CD4-positive, alpha-beta T cell (primary cell): ENCODE measurements around the gene NR2F1. TPM values are rescaled to one million over a fixed set of nuclear protein-coding genes. Genes with fewer than 3 reads are reported as not detected.

Source experiments
- ATAC-seq: fragments of 200-7000 bp; cut with Tn5 transposase; one replicate; pipeline ENCODE4 v1.10.0; 2022; ENCODE audit warnings: mild to moderate bottlenecking; ENCODE audit not compliant: poor library complexity
- CTCF ChIA-PET: fragments of 350-600 bp; sonication (Branson Sonifier 250); formaldehyde crosslinking; loops from one replicate; lab custom pipeline; 2021; ENCODE audit warnings: antibody characterized with exemption, inconsistent platforms; lab: Charles Lee
- POLR2A ChIA-PET: fragments of 350-600 bp; sonication (Branson Sonifier 250); formaldehyde crosslinking; loops from one replicate; lab custom pipeline; 2021; ENCODE audit warnings: antibody characterized with exemption, inconsistent platforms; lab: Charles Lee
- DNase-seq, 14 experiments: peaks; one replicate each; pipeline ENCODE4 v3.0.0-alpha.2; 2013 to 2020; ENCODE audit warnings: mixed read lengths in 2 of 14
- H3K27ac ChIP-seq, 2 donors: one replicate each; pipeline versions ENCODE4 v1.5.1 to v1.7.0; 2013; ENCODE audit warnings: low read length in 2 of 2, low read depth in 1 of 2, mild to moderate bottlenecking in 1 of 2
- H3K27me3 ChIP-seq, 2 experiments: 1 replicate in 1 of 2; 2 replicates in 1 of 2; pipeline versions ENCODE4 v1.6.1 to v1.7.0; 2013; ENCODE audit warnings: low read length in 2 of 2, control low read depth in 1 of 2, mild to moderate bottlenecking in 1 of 2, moderate library complexity in 1 of 2; ENCODE audit not compliant: insufficient read depth in 2 of 2, control insufficient read depth in 1 of 2
- H3K36me3 ChIP-seq: one replicate; pipeline ENCODE4 v1.6.1; 2013; ENCODE audit warnings: low read length, control low read depth; ENCODE audit not compliant: insufficient read depth
- H3K4me1 ChIP-seq: one replicate; pipeline ENCODE4 v1.6.1; 2013; ENCODE audit warnings: low read length, control low read depth; ENCODE audit not compliant: insufficient read depth
- H3K4me3 ChIP-seq: one replicate; pipeline ENCODE4 v1.5.1; 2013; ENCODE audit warnings: mild to moderate bottlenecking, low read length, moderate library complexity
- H3K9me3 ChIP-seq, 2 experiments: 1 replicate in 1 of 2; 2 replicates in 1 of 2; pipeline versions ENCODE4 v1.6.1 to v1.7.0; 2013; ENCODE audit warnings: low read length in 2 of 2, mild to moderate bottlenecking in 2 of 2, control low read depth in 1 of 2, moderate library complexity in 1 of 2; ENCODE audit not compliant: control insufficient read depth in 1 of 2, insufficient read depth in 1 of 2
- H3K27ac Mint-ChIP-seq: one replicate; pipeline ENCODE4 v1.8.0; 2020; ENCODE audit warnings: mixed read lengths
- H3K27me3 Mint-ChIP-seq: one replicate; pipeline ENCODE4 v1.8.0; 2021; ENCODE audit warnings: mixed read lengths
- H3K36me3 Mint-ChIP-seq: one replicate; pipeline ENCODE4 v1.8.0; 2021; ENCODE audit warnings: low read depth, mixed read lengths
- H3K4me1 Mint-ChIP-seq: one replicate; pipeline ENCODE4 v1.8.0; 2021; ENCODE audit warnings: low read depth, mixed read lengths
- H3K4me3 Mint-ChIP-seq: one replicate; pipeline ENCODE4 v1.8.0; 2020; ENCODE audit warnings: mild to moderate bottlenecking, mixed read lengths
- H3K9me3 Mint-ChIP-seq: one replicate; pipeline ENCODE4 v1.8.0; 2020; ENCODE audit warnings: mixed read lengths
- intact Hi-C, 2 experiments: fragments of 100-400 bp; cut with DNase I in 1 of 2; cut with micrococcal nuclease in 1 of 2; formaldehyde crosslinking; loops; one replicate each; pipeline versions ENCODE4 v1.15.1 to v1.9.0; 2023 to 2025; cut with DNase I, micrococcal nuclease
- total RNA-seq, 174 experiments: library from RNA in 2 of 174; stranded (reverse) in 2 of 174; gene quantifications; one replicate each; pipeline ENCODE4 v1.2.3 and lab custom pipeline; 2021 to 2026
- TF ChIP-seq, protein P1 (sequence below): fragments of 200-600 bp; IDR thresholded peaks from one replicate; pipeline ENCODE4 v1.8.0; 2022; ENCODE audit warnings: antibody characterized with exemption, mild to moderate bottlenecking

The NR2F1 gene
- total RNA-seq, 2 experiments from 2014 or later: not detected

DNA sequence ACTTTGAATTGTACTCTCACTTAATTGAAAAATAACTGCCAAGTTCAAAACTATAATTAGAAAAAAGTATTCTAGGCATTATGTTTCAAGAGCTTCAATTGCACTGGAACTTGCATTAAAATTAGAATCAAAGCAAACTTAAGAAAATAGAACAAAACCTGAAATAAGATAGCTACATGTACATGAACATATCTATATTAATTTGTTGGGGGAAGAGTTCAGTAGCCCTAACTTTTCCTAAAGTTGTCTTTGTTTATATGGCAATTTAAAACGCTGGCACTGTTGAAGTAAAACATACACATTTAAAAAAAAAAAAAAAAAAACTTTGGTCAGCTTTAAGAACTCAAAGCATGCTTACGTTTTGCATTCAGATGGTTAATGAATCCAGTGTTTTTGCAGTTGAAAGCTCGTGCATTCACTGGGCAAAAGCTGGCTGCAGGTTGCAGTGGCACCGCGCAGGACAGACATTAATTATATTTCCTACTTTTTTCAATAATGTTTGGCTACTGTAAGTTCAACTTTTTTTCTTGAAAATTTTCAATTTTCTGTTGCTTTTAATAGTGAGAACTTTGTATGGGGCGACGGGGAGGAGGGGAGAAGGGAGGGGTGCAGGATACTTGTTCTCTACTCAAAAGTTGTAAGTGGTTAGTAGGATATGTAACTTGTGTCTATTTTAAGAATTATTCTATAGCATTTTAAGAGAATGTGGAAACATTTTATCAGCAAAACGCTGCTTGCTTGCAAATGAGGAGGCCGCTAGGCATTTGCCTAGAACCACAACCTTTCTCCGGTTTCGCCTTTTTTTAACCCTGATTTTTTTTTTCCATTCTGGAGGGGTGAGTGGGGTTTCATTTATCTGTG lies 3.9 kb downstream of the NR2F1 start:
- ATAC-seq: no peak
- Mint-ChIP-seq H3K9me3 (no peaks in the 10 kb centered on the region), H3K27me3 (peaks cover 67% of the 10 kb centered on the region)

GRCh38 chr5:93587597-93588351 lies 4.8 kb downstream of the NR2F1 start:
- CTCF ChIA-PET: interaction anchor here (1.3 kb wide), 1 partner anchor 10 kb away, joined by 6 read pairs; no protein-coding TSS in a partner anchor
- TF ChIP-seq, protein P1, sequence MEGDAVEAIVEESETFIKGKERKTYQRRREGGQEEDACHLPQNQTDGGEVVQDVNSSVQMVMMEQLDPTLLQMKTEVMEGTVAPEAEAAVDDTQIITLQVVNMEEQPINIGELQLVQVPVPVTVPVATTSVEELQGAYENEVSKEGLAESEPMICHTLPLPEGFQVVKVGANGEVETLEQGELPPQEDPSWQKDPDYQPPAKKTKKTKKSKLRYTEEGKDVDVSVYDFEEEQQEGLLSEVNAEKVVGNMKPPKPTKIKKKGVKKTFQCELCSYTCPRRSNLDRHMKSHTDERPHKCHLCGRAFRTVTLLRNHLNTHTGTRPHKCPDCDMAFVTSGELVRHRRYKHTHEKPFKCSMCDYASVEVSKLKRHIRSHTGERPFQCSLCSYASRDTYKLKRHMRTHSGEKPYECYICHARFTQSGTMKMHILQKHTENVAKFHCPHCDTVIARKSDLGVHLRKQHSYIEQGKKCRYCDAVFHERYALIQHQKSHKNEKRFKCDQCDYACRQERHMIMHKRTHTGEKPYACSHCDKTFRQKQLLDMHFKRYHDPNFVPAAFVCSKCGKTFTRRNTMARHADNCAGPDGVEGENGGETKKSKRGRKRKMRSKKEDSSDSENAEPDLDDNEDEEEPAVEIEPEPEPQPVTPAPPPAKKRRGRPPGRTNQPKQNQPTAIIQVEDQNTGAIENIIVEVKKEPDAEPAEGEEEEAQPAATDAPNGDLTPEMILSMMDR: no peak
- intact Hi-C loops: no loop called here
- no peaks in the 10 kb centered on the region for H3K36me3 ChIP-seq
- POLR2A ChIA-PET: no interaction called here
- peaks cover 67 to 76% of the 10 kb centered on the region in 2 experiments for H3K27me3 ChIP-seq
- Mint-ChIP-seq H3K9me3 (no peaks in the 10 kb centered on the region), H3K4me3 (peak overlapping the region; percentile 20), H3K27me3 (peaks cover 75% of the 10 kb centered on the region), H3K27ac (no peak overlapping the region), H3K36me3 (no peaks in the 10 kb centered on the region), H3K4me1 (peaks cover 18% of the 10 kb centered on the region)
- no peak for DNase-seq
- no peak overlapping the region for H3K4me3 ChIP-seq
- peaks cover 26% of the 10 kb centered on the region for H3K4me1 ChIP-seq
- no peak for ATAC-seq
- no peak overlapping the region for H3K27ac ChIP-seq
- peaks cover 0 to 31% of the 10 kb centered on the region in 2 experiments for H3K9me3 ChIP-seq

More for the DNA sequence above, 3.9 kb downstream of the NR2F1 start:
- Mint-ChIP-seq H3K27ac (no peak overlapping the region), H3K4me1 (peaks cover 18% of the 10 kb centered on the region), H3K4me3 (peak overlapping the region; percentile 30), H3K36me3 (no peaks in the 10 kb centered on the region)
- no peak for DNase-seq
- no peak overlapping the region for H3K4me3 ChIP-seq
- H3K27me3 ChIP-seq: peaks cover 68 to 80% of the 10 kb centered on the region in 2 experiments
- no peaks in the 10 kb centered on the region for H3K36me3 ChIP-seq
- ChIA-PET CTCF (interaction anchor here (0.7 to 1.3 kb wide), 3 partner anchors 11 to 850 kb away, joined by 3 to 6 read pairs (median 4); no protein-coding TSS in a partner anchor), POLR2A (interaction anchor here (0.9 kb wide), 1 partner anchor 9 kb away, joined by 6 read pairs; no protein-coding TSS in a partner anchor)
- H3K4me1 ChIP-seq: peaks cover 29% of the 10 kb centered on the region
- intact Hi-C loops: no loop called here
- peaks cover 0 to 32% of the 10 kb centered on the region in 2 experiments for H3K9me3 ChIP-seq
- TF ChIP-seq, protein P1: no peak
- no peak overlapping the region for H3K27ac ChIP-seq

- Mint-ChIP-seq H3K4me1 (peaks cover 18% of the 10 kb centered on the region), H3K27ac (peak overlapping the region; percentile 3), H3K4me3 (no peak overlapping the region), H3K36me3 (no peaks in the 10 kb centered on the region), H3K27me3 (peaks cover 82% of the 10 kb centered on the region), H3K9me3 (no peaks in the 10 kb centered on the region)
- H3K4me1 ChIP-seq: peaks cover 21% of the 10 kb centered on the region
- DNase-seq (peak in 2 of 14 experiments; percentile 25 to 30), ATAC-seq (peak; percentile 22)
- peaks cover 0 to 32% of the 10 kb centered on the region in 2 experiments for H3K9me3 ChIP-seq
- H3K27ac ChIP-seq: no peak overlapping the region
- H3K4me3 ChIP-seq: no peak overlapping the region
- intact Hi-C loops: no loop called here
- H3K27me3 ChIP-seq: peaks cover 67 to 76% of the 10 kb centered on the region in 2 experiments
- no peaks in the 10 kb centered on the region for H3K36me3 ChIP-seq
- ChIA-PET POLR2A (no interaction called here), CTCF (no interaction called here)
- TF ChIP-seq, protein P1: no peak
Measured at GRCh38 chr5:93588352-93589151, 5.5 kb downstream of the NR2F1 start.
